GM18505 (cell line): ENCODE measurements around the gene GPC6.

Source experiments
- ATAC-seq: cut with Tn5 transposase; IDR thresholded peaks from one replicate; pipeline ENCODE4 v1.9.1; 2021; ENCODE audit not compliant: unreplicated experiment
- POLR2A ChIP-seq: IDR thresholded peaks from 4 replicates; pipeline ENCODE4 v1.6.1; 2011; ENCODE audit warnings: borderline replicate concordance; ENCODE audit not compliant: insufficient read depth, insufficient read length; ENCODE audit errors: extremely low read depth

The GPC6 gene

GRCh38 chr13:93915269-93915809 is 688.7 kb downstream of the GPC6 start:
- no peak for ATAC-seq
- no peak for TF ChIP-seq POLR2A

GRCh38 chr13:93922063-93922855 is 695.7 kb downstream of the GPC6 start:
- no peak for ATAC-seq
- TF ChIP-seq POLR2A = no peak

GRCh38 chr13:93925990-93926389 is 699.4 kb downstream of the GPC6 start:
- no peak for TF ChIP-seq POLR2A
- no peak for ATAC-seq

GRCh38 chr13:93926425-93926824 is 699.8 kb downstream of the GPC6 start:
- ATAC-seq = no peak
- TF ChIP-seq POLR2A = no peak

- TF ChIP-seq POLR2A = no peak
- ATAC-seq = no peak
These were observed 700.8 kb downstream of the GPC6 start for GRCh38 chr13:93927431-93927830.

GRCh38 chr13:93932901-93933300 is 706.3 kb downstream of the GPC6 start:
- no peak for TF ChIP-seq POLR2A
- no peak for ATAC-seq

- no peak for TF ChIP-seq POLR2A
- no peak for ATAC-seq
These were observed 710.3 kb downstream of the GPC6 start for GRCh38 chr13:93936901-93937300.

- TF ChIP-seq POLR2A = no peak
- ATAC-seq = no peak
These were observed 714.8 kb downstream of the GPC6 start for GRCh38 chr13:93941444-93941843.

- TF ChIP-seq POLR2A = no peak
These were observed 715.4 kb downstream of the GPC6 start for GRCh38 chr13:93942016-93942415.

GRCh38 chr13:93945621-93946020 is 719.0 kb downstream of the GPC6 start:
- ATAC-seq = no peak
- TF ChIP-seq POLR2A = no peak

More at GRCh38 chr13:93942016-93942415, 715.4 kb downstream of the GPC6 start:
- no peak for ATAC-seq

- no peak for ATAC-seq
- no peak for TF ChIP-seq POLR2A
These were observed 720.4 kb downstream of the GPC6 start for GRCh38 chr13:93946994-93947393.

- ATAC-seq = no peak
- TF ChIP-seq POLR2A = no peak
These were observed 721.0 kb downstream of the GPC6 start for GRCh38 chr13:93947651-93948050.

- ATAC-seq = no peak
These were observed 721.7 kb downstream of the GPC6 start for GRCh38 chr13:93948162-93948922.

GRCh38 chr13:93951108-93951507 is 724.5 kb downstream of the GPC6 start:
- no peak for ATAC-seq

More at GRCh38 chr13:93948162-93948922, 721.7 kb downstream of the GPC6 start:
- no peak for TF ChIP-seq POLR2A

GRCh38 chr13:93951951-93952350 is 725.3 kb downstream of the GPC6 start:
- no peak for ATAC-seq
- TF ChIP-seq POLR2A = no peak

More at GRCh38 chr13:93951108-93951507, 724.5 kb downstream of the GPC6 start:
- no peak for TF ChIP-seq POLR2A

- ATAC-seq = no peak
These were observed 727.2 kb downstream of the GPC6 start for GRCh38 chr13:93953841-93954240.

More at GRCh38 chr13:93953841-93954240, 727.2 kb downstream of the GPC6 start:
- no peak for TF ChIP-seq POLR2A
